Subcutaneous abdominal adipose tissue (tissue), 5 donors: ENCODE data around the gene POMT1.

Experiments
- H3K27ac ChIP-seq: one replicate; pipeline ENCODE4 v1.7.0; 2013; ENCODE audit warnings: low read depth, mild to moderate bottlenecking, inconsistent platforms, low read length, moderate library complexity
- H3K27me3 ChIP-seq, 5 donors: one replicate each; pipeline ENCODE4 v1.7.0; 2013; ENCODE audit warnings: low read length in 5 of 5, inconsistent platforms in 1 of 5; ENCODE audit not compliant: control insufficient read depth in 5 of 5, insufficient read depth in 4 of 5
- H3K36me3 ChIP-seq, 5 donors: one replicate each; pipeline ENCODE4 v1.7.0; 2013; ENCODE audit warnings: low read length in 5 of 5; ENCODE audit not compliant: control insufficient read depth in 5 of 5, insufficient read depth in 5 of 5
- H3K4me1 ChIP-seq, 5 donors: one replicate each; pipeline ENCODE4 v1.7.0; 2013; ENCODE audit warnings: low read length in 5 of 5, mild to moderate bottlenecking in 3 of 5, moderate library complexity in 1 of 5; ENCODE audit not compliant: control insufficient read depth in 5 of 5, insufficient read depth in 5 of 5
- H3K4me3 ChIP-seq, 5 donors: one replicate each; pipeline ENCODE4 v1.7.0; 2013; ENCODE audit warnings: low read length in 5 of 5, low read depth in 1 of 5
- H3K9ac ChIP-seq, 5 donors: one replicate each; pipeline ENCODE4 v1.7.0; 2013; ENCODE audit warnings: low read length in 5 of 5, mild to moderate bottlenecking in 4 of 5, moderate library complexity in 3 of 5
- H3K9me3 ChIP-seq, 5 donors: one replicate each; pipeline ENCODE4 v1.7.0; 2013; ENCODE audit warnings: low read length in 5 of 5; ENCODE audit not compliant: control insufficient read depth in 5 of 5
- donor health status: healthy.
- donor health status: healthy.
- donor health status: healthy.
- donor health status: healthy.
- donor health status: healthy.

POMT1 gene

DNA sequence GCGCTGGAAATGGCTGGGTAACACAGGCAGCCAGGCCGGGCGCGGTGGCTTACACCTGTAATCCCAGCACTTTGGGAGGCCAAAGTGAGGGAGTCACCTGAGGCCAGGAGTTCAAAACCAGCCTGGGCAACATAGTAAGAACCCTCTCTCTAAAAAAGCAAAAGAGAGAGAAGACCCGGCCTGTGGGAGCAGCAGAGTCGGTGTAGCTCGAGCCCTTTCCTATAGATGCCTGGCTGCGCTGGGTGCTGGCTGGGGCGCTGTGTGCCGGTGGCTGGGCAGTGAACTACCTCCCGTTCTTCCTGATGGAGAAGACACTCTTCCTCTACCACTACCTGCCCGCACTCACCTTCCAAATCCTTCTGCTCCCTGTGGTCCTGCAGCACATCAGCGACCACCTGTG is 19.1 kb downstream of the POMT1 start:
- Histone ChIP-seq H3K4me3 (no peak overlapping the region), H3K9me3 (no peaks in the 10 kb centered on the region), H3K4me1 (no peaks in the 10 kb centered on the region), H3K27me3 (no peaks in the 10 kb centered on the region), H3K27ac (no peak overlapping the region), H3K36me3 (peaks cover 0 to 97% (median 95%) of the 10 kb centered on the region in 5 donors), H3K9ac (no peak overlapping the region)

GRCh38 chr9:131522257-131523085 is 19.8 kb downstream of the POMT1 start:
- Histone ChIP-seq H3K4me3 (no peak overlapping the region), H3K9me3 (no peaks in the 10 kb centered on the region), H3K36me3 (peaks cover 0 to 100% (median 95%) of the 10 kb centered on the region in 5 donors), H3K27ac (no peak overlapping the region), H3K27me3 (no peaks in the 10 kb centered on the region), H3K9ac (no peak overlapping the region), H3K4me1 (no peaks in the 10 kb centered on the region)

GRCh38 chr9:131523086-131523388 is 20.3 kb downstream of the POMT1 start:
- peaks cover 0 to 100% (median 91%) of the 10 kb centered on the region in 5 donors for H3K36me3 ChIP-seq
- H3K9ac ChIP-seq, result no peak overlapping the region
- no peaks in the 10 kb centered on the region for H3K27me3 ChIP-seq
- no peak overlapping the region for H3K27ac ChIP-seq
- no peaks in the 10 kb centered on the region for H3K9me3 ChIP-seq
- H3K4me1 ChIP-seq, result no peaks in the 10 kb centered on the region
- H3K4me3 ChIP-seq, result no peak overlapping the region

- Histone ChIP-seq H3K27me3 (no peaks in the 10 kb centered on the region), H3K4me1 (no peaks in the 10 kb centered on the region), H3K36me3 (peaks cover 0 to 100% (median 92%) of the 10 kb centered on the region in 5 donors), H3K9me3 (no peaks in the 10 kb centered on the region), H3K27ac (no peak overlapping the region), H3K9ac (no peak overlapping the region), H3K4me3 (no peak overlapping the region)
Observed at GRCh38 chr9:131523451-131524435, 21.0 kb downstream of the POMT1 start.

DNA sequence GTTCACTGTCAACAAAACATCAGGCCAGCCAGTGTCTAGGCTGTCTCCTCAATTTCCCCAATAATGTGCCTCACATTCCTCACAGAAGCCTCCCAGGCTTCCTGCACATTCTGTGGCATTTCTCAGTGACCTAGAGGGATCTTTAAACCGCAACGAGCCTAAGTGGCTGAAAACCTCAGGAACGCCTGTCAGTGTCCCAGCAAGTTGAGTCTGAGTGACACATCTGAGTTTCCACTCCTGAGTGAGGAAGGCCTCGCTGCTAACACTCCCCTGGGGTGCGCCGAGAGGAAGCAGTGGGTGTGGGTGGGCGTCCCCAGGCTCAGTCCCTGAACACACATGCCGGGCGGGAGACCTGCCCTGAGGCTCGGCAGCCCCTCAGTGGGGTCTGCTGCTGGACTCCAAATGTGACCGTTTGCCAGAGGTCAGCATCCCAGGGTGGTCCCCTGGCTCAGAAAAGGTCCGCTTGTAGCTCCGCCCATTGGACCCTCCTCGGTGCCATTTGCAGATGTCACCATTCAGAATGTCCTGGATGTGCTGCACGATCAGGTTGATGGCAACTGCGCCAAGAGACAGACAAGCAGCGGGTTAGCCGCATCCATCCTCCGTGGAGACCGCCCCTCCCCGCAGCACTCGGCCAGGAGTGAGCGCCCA is 22.1 kb downstream of the POMT1 start:
- Histone ChIP-seq H3K4me1 (peaks cover 1 to 4% (median 4%) of the 10 kb centered on the region in 5 donors), H3K27ac (no peak overlapping the region), H3K36me3 (peaks cover 0 to 100% (median 91%) of the 10 kb centered on the region in 5 donors), H3K4me3 (no peak overlapping the region), H3K9ac (no peak overlapping the region), H3K9me3 (no peaks in the 10 kb centered on the region), H3K27me3 (no peaks in the 10 kb centered on the region)

DNA sequence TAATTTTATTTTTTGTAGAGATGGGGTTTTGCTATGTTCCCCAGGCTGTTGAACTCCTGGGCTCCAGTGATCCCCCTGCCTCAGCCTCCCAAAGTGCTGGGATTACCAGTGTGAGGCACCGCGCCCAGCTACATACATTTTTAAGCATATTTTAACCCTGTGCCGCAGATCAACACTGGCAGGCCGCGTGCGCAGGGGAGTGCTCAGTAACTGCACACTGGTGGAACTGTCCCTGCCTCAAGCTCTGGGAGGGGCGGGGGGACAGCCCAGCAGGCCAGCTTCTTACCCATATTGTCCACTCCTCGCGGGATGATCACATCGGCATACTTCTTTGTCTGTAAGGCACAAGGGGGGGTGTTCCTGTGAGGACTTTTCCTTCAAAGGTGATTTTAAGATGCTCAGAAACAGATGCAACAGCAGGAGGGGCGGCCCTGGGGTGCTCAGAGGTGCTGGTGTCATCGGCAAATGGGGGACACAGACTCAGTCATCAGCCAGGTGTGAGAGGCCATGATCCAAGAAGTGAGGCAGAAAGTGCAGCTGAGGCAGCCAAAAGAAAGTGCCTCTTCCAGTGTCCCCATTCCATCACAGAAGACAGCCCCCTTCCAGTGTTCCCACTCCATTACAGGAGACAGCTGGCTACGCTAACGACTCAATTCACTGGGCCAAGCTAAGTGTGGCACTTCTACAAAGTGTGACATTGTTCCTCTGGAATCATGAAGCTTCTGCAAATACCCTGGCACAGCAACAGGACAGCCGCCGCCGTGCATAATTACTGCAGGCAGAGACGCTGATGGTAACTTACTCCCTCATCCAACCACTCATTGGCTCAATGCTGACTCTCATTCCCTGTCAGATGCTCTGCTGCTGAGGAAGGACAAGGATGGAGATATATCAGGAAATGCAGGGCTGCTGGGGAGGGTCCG is 23.2 kb downstream of the POMT1 start:
- H3K36me3 ChIP-seq, result peaks cover 0 to 91% (median 81%) of the 10 kb centered on the region in 5 donors
- H3K9ac ChIP-seq, result no peak overlapping the region
- H3K27ac ChIP-seq, result no peak overlapping the region
- H3K9me3 ChIP-seq, result no peaks in the 10 kb centered on the region
- no peak overlapping the region for H3K4me3 ChIP-seq
- peaks cover 2 to 13% (median 12%) of the 10 kb centered on the region in 5 donors for H3K4me1 ChIP-seq
- H3K27me3 ChIP-seq, result no peaks in the 10 kb centered on the region

DNA sequence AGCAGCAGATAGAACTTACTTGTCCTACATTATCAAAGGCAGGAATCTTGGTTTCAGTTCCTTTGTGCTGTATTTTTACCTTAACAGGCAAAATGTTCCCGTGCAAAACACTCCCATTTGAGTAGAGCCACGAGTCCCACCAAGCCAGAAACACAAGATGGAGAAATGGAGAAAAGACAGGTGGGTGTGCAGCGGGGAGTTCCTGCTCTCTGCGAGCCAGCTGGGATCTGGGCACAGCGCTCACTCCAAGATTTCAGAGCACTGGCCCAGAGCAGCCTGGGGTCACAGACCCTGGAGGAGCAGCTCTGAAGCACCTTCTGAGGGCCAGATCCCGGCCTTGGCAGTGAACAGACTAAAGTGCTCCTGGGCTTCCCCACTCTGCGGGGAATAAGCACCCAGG is 25.5 kb downstream of the POMT1 start:
- Histone ChIP-seq H3K27ac (no peak overlapping the region), H3K4me1 (peaks cover 2 to 20% (median 17%) of the 10 kb centered on the region in 5 donors), H3K9me3 (no peaks in the 10 kb centered on the region), H3K9ac (no peak overlapping the region), H3K27me3 (no peaks in the 10 kb centered on the region), H3K4me3 (no peak overlapping the region), H3K36me3 (peaks cover 0 to 68% (median 58%) of the 10 kb centered on the region in 5 donors)

GRCh38 chr9:131528886-131529505 is 26.3 kb downstream of the POMT1 start:
- Histone ChIP-seq H3K4me1 (peaks cover 2 to 20% (median 17%) of the 10 kb centered on the region in 5 donors), H3K27ac (no peak overlapping the region), H3K4me3 (no peak overlapping the region), H3K9me3 (no peaks in the 10 kb centered on the region), H3K27me3 (no peaks in the 10 kb centered on the region), H3K36me3 (peaks cover 0 to 60% (median 50%) of the 10 kb centered on the region in 5 donors), H3K9ac (no peak overlapping the region)
